Tibial nerve (tissue), 4 donors: ENCODE measurements around the gene HSF4.

Experiments
- CTCF ChIP-seq, 5 experiments: fragments of 200-600 bp in 3 of 5; fragments of 450-650 bp in 2 of 5; sonication (generic) in 3 of 5; IDR thresholded peaks; one replicate each; pipeline ENCODE4 v1.5.1; 2016 to 2019; ENCODE audit warnings: antibody characterized with exemption in 5 of 5, mild to moderate bottlenecking in 3 of 5, moderate library complexity in 2 of 5
- EP300 ChIP-seq, 2 donors: sonication (generic); formaldehyde crosslinking; IDR thresholded peaks; one replicate each; pipeline ENCODE4 v1.6.1; 2017; ENCODE audit warnings: antibody characterized with exemption in 2 of 2, mild to moderate bottlenecking in 1 of 2
- POLR2A ChIP-seq, 2 donors: fragments of 450-650 bp; IDR thresholded peaks; one replicate each; pipeline ENCODE4 v1.6.1; 2017; ENCODE audit warnings: antibody characterized with exemption in 2 of 2, mild to moderate bottlenecking in 2 of 2, moderate library complexity in 2 of 2

GRCh38 chr16:67215706-67216105, 51.2 kb downstream of the HSF4 start:
- no peak for TF ChIP-seq CTCF (IDR thresholded peaks at IDR 0.05)
- no peak for TF ChIP-seq POLR2A (IDR thresholded peaks at IDR 0.05)
- no peak for TF ChIP-seq EP300 (IDR thresholded peaks at IDR 0.05)
